HepG2 (cell line): ENCODE data around the gene KCNRG. TPM values are rescaled to one million over a fixed set of nuclear protein-coding genes. Genes with fewer than 3 reads are reported as not detected.

ENCODE experiments used
- ARNTL ChIP-seq: sonication (generic); formaldehyde crosslinking; IDR thresholded peaks from 2 replicates; pipeline ENCODE4 v1.4.0; 2020; ENCODE audit warnings: mild to moderate bottlenecking, missing genetic modification reagents
- CHD2 ChIP-seq: IDR thresholded peaks from 2 replicates; pipeline ENCODE4 v1.6.1; 2011; ENCODE audit warnings: low read depth, low read length, improper control_type of control experiment
- ELF1 ChIP-seq: sonication (generic); formaldehyde crosslinking; IDR thresholded peaks from 2 replicates; pipeline ENCODE4 v1.4.0; 2020; ENCODE audit warnings: missing genetic modification reagents
- GMEB1 ChIP-seq: sonication (generic); formaldehyde crosslinking; IDR thresholded peaks from 2 replicates; pipeline ENCODE4 v1.5.1; 2020; ENCODE audit warnings: missing genetic modification reagents, mild to moderate bottlenecking, borderline replicate concordance
- KAT7 ChIP-seq: IDR thresholded peaks from 2 replicates; pipeline ENCODE4 v1.6.1; 2018; ENCODE audit warnings: borderline replicate concordance, missing compliant biosample characterization
- KDM2A ChIP-seq: sonication (generic); formaldehyde crosslinking; IDR thresholded peaks from 2 replicates; pipeline ENCODE4 v1.4.0; 2020; ENCODE audit warnings: low read depth, missing genetic modification reagents, borderline replicate concordance
- MEIS2 ChIP-seq: sonication (generic); formaldehyde crosslinking; IDR thresholded peaks from 2 replicates; pipeline ENCODE4 v1.9.0; 2021; ENCODE audit warnings: mild to moderate bottlenecking, missing genetic modification reagents
- NFIC ChIP-seq: IDR thresholded peaks from 2 replicates; pipeline ENCODE4 v1.6.1; 2012; ENCODE audit warnings: mild to moderate bottlenecking, low read length, inconsistent platforms
- TBX3 ChIP-seq: fragments of 450-650 bp; IDR thresholded peaks from 2 replicates; pipeline ENCODE4 v1.6.1; 2017; ENCODE audit warnings: antibody characterized with exemption, mild to moderate bottlenecking, inconsistent platforms, borderline replicate concordance
- ZHX2 ChIP-seq, 2 experiments: sonication (generic) in 1 of 2; formaldehyde crosslinking in 1 of 2; IDR thresholded peaks; 2 replicates each; pipeline versions ENCODE4 v1.6.1 to v1.9.0; 2014 to 2022; ENCODE audit warnings: antibody characterized with exemption in 1 of 2, borderline replicate concordance in 1 of 2, inconsistent platforms in 1 of 2, low read depth in 1 of 2, missing genetic modification reagents in 1 of 2
- ZNF3 ChIP-seq: IDR thresholded peaks from 2 replicates; pipeline ENCODE4 v1.7.0; 2017; ENCODE audit warnings: inconsistent platforms
- ZNF660 ChIP-seq: sonication (generic); formaldehyde crosslinking; IDR thresholded peaks from 2 replicates; pipeline ENCODE4 v1.5.1; 2020; ENCODE audit warnings: mild to moderate bottlenecking, low read depth, missing genetic modification reagents, borderline replicate concordance
- ZNF672 ChIP-seq: sonication (generic); formaldehyde crosslinking; IDR thresholded peaks from 2 replicates; pipeline ENCODE4 v1.8.1; 2022; ENCODE audit warnings: missing genetic modification reagents
- ZNF775 ChIP-seq: sonication (generic); formaldehyde crosslinking; IDR thresholded peaks from 2 replicates; pipeline ENCODE4 v1.4.0; 2020; ENCODE audit warnings: missing genetic modification reagents, mild to moderate bottlenecking, moderate library complexity, borderline replicate concordance
- polyA plus RNA-seq, 8 experiments: library from polyadenylated mRNA; depleted of rRNA in 3 of 8; stranded (reverse) in 7 of 8; unstranded in 1 of 8; fragments of >200 nt; fragmentation: Illumina TruSeq in 4 of 8; extraction: Trizol in 4 of 8; gene quantifications; 2 replicates each; pipeline versions ENCODE4 v1.2.1 to v1.2.3, GENCODE V29; 2011 to 2016; ENCODE audit warnings: low read depth in 4 of 8, missing spikeins in 1 of 8, mixed read lengths in 1 of 8; ENCODE audit not compliant: insufficient read depth in 1 of 8
- total RNA-seq, 5 experiments: library from RNA; depleted of rRNA; stranded (reverse); fragments of >200 nt; fragmentation: Illumina TruSeq; extraction: Trizol; gene quantifications; 2 replicates each; pipeline ENCODE4 v1.2.3, GENCODE V29; 2016; ENCODE audit warnings: low read depth in 1 of 5
- TF ChIP-seq, protein P1 (sequence below): IDR thresholded peaks from 2 replicates; pipeline ENCODE4 v1.6.1; 2016; ENCODE audit warnings: missing biosample characterization, missing genetic modification reagents, low read depth
- TF ChIP-seq, protein P2 (sequence below): IDR thresholded peaks from 2 replicates; pipeline ENCODE4 v1.6.1; 2016; ENCODE audit warnings: missing genetic modification reagents, missing compliant biosample characterization
- TF ChIP-seq, protein P3 (sequence below): sonication (generic); formaldehyde crosslinking; IDR thresholded peaks from 2 replicates; pipeline ENCODE4 v1.5.1; 2020; ENCODE audit warnings: missing genetic modification reagents, mild to moderate bottlenecking, borderline replicate concordance

The KCNRG gene
- total and polyA plus RNA-seq, 2 of the 13 experiments (the other 11 are each of a cell fraction or from before 2014, with no cell fraction given): 1.0 to 1.5 TPM

GRCh38 chr13:49996161-49996915 lies 18.9 kb upstream of the KCNRG start (continued):
- TF ChIP-seq, protein P1, sequence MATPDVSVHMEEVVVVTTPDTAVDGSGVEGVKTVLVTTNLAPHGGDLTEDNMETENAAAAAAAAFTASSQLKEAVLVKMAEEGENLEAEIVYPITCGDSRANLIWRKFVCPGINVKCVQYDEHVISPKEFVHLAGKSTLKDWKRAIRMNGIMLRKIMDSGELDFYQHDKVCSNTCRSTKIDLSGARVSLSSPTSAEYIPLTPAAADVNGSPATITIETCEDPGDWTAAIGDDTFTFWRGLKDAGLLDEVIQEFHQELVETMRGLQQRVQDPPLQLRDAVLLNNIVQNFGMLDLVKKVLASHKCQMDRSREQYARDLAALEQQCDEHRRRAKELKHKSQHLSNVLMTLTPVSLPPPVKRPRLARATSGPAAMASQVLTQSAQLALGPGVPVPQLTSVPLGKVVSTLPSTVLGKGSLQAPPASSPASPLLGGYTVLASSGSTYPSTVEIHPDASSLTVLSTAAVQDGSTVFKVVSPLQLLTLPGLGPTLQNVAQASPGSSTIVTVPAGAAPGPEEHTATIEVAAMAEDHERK (CRISPR knock-in tag): no peak
- peak; percentile 54; the same call in 1 of the 2 replicates for TF ChIP-seq KDM2A (CRISPR knock-in tag)
- no peak for TF ChIP-seq TBX3
- TF ChIP-seq NFIC: no peak
- TF ChIP-seq CHD2: peak; percentile 49; the same call in 1 of the 2 replicates
- no peak for TF ChIP-seq ZNF3 (CRISPR knock-in tag)
- TF ChIP-seq ARNTL (CRISPR knock-in tag): peak; percentile 18; the same call in 1 of the 2 replicates
- no peak for TF ChIP-seq ZNF672 (CRISPR knock-in tag)
- TF ChIP-seq MEIS2: no peak
- no peak for TF ChIP-seq ZNF660 (CRISPR knock-in tag)
- TF ChIP-seq, protein P2, sequence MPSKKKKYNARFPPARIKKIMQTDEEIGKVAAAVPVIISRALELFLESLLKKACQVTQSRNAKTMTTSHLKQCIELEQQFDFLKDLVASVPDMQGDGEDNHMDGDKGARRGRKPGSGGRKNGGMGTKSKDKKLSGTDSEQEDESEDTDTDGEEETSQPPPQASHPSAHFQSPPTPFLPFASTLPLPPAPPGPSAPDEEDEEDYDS: no peak; the same call in 1 of the 2 replicates
- TF ChIP-seq ELF1 (CRISPR knock-in tag): 0 out of 2 replicates have a peak, but pooled peaks have one; percentile 17
- no peak for TF ChIP-seq ZHX2 (IDR thresholded peaks at IDR 0.05; ENCODE audit: low read depth)
- no peak for TF ChIP-seq ZHX2 (CRISPR knock-in tag; IDR thresholded peaks at IDR 0.05; ENCODE audit: borderline replicate concordance)
- 0 out of 2 replicates have a peak, but pooled peaks have one; percentile 14 for TF ChIP-seq GMEB1
- TF ChIP-seq KAT7: no peak; the same call in 1 of the 2 replicates
- no peak for TF ChIP-seq ZNF775
- TF ChIP-seq, protein P3, sequence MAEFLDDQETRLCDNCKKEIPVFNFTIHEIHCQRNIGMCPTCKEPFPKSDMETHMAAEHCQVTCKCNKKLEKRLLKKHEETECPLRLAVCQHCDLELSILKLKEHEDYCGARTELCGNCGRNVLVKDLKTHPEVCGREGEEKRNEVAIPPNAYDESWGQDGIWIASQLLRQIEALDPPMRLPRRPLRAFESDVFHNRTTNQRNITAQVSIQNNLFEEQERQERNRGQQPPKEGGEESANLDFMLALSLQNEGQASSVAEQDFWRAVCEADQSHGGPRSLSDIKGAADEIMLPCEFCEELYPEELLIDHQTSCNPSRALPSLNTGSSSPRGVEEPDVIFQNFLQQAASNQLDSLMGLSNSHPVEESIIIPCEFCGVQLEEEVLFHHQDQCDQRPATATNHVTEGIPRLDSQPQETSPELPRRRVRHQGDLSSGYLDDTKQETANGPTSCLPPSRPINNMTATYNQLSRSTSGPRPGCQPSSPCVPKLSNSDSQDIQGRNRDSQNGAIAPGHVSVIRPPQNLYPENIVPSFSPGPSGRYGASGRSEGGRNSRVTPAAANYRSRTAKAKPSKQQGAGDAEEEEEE: no peak
